Measurements from ENCODE around the gene ZMIZ1.

The ZMIZ1 gene

DNA sequence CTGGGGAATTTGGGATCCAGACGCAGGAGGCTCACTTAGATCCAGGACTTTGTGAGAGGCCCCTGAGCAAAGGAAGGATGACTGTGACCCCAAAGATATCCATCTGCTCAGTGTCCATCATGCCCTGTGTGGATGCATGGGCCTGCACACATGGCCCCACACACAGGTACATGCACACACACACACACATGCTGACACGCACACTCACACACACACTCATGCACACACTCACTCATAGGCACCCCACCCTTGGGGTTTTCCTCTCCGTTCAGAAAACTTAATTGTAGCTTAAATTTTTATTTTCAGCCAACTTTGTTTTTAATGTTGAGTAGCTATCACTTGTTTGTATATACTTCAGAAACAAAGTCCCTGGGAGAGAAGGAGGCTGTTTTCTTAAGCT, 184.9 kb downstream of the ZMIZ1 start:
- TF ChIP-seq, protein P1, sequence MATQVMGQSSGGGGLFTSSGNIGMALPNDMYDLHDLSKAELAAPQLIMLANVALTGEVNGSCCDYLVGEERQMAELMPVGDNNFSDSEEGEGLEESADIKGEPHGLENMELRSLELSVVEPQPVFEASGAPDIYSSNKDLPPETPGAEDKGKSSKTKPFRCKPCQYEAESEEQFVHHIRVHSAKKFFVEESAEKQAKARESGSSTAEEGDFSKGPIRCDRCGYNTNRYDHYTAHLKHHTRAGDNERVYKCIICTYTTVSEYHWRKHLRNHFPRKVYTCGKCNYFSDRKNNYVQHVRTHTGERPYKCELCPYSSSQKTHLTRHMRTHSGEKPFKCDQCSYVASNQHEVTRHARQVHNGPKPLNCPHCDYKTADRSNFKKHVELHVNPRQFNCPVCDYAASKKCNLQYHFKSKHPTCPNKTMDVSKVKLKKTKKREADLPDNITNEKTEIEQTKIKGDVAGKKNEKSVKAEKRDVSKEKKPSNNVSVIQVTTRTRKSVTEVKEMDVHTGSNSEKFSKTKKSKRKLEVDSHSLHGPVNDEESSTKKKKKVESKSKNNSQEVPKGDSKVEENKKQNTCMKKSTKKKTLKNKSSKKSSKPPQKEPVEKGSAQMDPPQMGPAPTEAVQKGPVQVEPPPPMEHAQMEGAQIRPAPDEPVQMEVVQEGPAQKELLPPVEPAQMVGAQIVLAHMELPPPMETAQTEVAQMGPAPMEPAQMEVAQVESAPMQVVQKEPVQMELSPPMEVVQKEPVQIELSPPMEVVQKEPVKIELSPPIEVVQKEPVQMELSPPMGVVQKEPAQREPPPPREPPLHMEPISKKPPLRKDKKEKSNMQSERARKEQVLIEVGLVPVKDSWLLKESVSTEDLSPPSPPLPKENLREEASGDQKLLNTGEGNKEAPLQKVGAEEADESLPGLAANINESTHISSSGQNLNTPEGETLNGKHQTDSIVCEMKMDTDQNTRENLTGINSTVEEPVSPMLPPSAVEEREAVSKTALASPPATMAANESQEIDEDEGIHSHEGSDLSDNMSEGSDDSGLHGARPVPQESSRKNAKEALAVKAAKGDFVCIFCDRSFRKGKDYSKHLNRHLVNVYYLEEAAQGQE (IDR thresholded peaks at IDR 0.05; ENCODE audit: insufficient read depth in 1 of 2, low read depth in 2 of 2, low read length in 2 of 2) = no peak
- TF ChIP-seq TAF1 (IDR thresholded peaks at IDR 0.05; ENCODE audit: borderline replicate concordance, insufficient read depth, low read length) (no peak), SIN3A (IDR thresholded peaks at IDR 0.05; ENCODE audit: borderline replicate concordance, insufficient read depth, low read length) (no peak), FOXP2 (optimal IDR thresholded peaks at IDR 0.05; ENCODE audit: borderline replicate concordance, extremely low read depth, extremely low read length, insufficient read depth) (no peak), POLR2AphosphoS5 (IDR thresholded peaks at IDR 0.05; ENCODE audit: low read depth, low read length) (no peak)

DNA sequence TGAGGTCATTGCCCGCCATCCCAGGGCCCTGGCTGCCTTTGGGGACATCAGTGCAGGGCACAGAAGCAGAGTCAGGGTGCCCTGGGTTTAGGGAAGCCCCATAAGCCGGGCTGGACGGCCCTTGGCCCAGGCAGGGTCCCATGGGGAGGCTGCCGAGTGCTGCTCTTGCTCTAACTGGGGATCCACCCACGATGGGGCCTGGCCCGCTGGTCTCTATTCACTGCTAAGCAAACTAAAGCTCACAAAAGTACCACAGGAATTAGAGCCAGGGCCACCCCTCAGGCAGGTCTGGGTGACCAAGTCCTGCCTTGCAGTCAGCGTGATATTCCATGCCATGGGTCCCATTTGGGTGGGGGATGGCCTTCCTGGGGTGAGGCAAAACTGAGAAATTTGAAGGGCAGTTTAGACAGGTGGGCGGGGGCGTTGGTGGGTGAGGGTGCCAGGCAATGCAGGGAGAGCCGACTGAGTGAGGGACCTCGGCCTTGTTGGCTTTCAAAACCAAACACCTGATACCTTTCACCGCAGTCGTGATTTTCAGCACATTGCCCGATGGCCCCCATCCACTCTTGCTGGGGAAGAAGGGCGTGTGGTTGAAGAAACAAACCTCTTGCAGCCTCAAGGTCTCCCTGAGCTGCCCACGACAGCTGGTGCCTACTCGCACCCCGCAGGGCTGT, 185.7 kb downstream of the ZMIZ1 start:
- TF ChIP-seq TAF1 (IDR thresholded peaks at IDR 0.05; ENCODE audit: borderline replicate concordance, insufficient read depth, low read length) (no peak), SIN3A (IDR thresholded peaks at IDR 0.05; ENCODE audit: borderline replicate concordance, insufficient read depth, low read length) (no peak), POLR2AphosphoS5 (IDR thresholded peaks at IDR 0.05; ENCODE audit: low read depth, low read length) (no peak)
- TF ChIP-seq, protein P1 (IDR thresholded peaks at IDR 0.05; ENCODE audit: insufficient read depth in 1 of 2, low read depth in 2 of 2, low read length in 2 of 2) = no peak

DNA sequence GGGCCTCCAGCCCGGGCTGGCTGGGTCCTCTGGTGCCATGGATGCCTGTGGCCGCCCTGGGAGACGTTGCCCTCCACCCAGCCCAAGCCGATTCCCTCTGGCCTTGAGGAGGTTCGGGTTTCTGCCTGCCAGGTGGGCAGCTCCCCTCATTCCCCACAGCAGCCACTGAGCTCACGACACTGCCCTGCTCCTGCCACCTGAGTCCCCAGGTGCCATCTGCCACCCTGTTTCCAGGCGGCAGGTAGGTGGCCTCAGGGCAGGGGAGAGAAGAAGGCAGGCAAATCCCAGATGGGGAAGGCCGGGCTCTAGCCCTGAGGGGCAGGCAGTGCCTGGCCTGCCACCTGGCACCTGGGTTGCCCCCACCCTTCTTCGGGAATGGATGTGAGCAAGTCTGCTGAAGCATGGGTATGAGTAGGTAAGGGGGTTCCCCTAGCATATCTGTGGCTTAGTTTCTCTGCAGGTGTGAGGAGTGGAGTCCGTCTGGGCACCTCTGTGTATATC, 186.3 kb downstream of the ZMIZ1 start:
- TF ChIP-seq FOXP2 (optimal IDR thresholded peaks at IDR 0.05; ENCODE audit: borderline replicate concordance, extremely low read depth, extremely low read length, insufficient read depth) = no peak
- TF ChIP-seq TAF1 (IDR thresholded peaks at IDR 0.05; ENCODE audit: borderline replicate concordance, insufficient read depth, low read length) = no peak
- TF ChIP-seq SIN3A (IDR thresholded peaks at IDR 0.05; ENCODE audit: borderline replicate concordance, insufficient read depth, low read length) = no peak
- no peak for TF ChIP-seq POLR2AphosphoS5 (IDR thresholded peaks at IDR 0.05; ENCODE audit: low read depth, low read length)

DNA sequence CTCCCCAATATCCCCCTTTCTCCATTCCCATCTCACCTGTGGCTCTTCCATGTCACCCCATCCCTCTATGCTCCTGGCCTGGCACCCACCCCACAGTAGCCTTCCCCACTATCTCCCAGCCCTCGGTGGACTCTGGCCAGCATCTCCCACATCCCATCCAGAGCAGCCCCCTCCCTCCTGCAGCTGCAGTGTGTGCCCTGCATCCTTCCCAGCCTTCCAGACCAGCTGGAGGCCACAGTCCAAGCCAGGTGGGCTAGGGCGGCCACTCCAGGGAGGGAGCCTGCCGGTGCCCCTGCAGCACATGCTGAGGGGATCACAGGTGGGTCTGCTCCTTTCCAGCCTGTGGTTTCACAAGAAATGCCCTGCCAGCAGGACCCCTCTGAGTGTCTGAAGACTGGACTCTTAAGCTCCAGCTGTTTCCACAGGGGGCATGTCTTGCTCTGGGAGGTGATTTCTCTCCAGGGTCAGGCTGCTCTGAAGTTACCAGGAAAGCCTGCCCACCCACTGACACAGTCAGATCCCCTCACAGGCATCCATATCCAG, 187.6 kb downstream of the ZMIZ1 start:
- no peak for TF ChIP-seq POLR2AphosphoS5 (IDR thresholded peaks at IDR 0.05; ENCODE audit: low read depth, low read length)
- TF ChIP-seq TAF1 (IDR thresholded peaks at IDR 0.05; ENCODE audit: borderline replicate concordance, insufficient read depth, low read length) = no peak
- no peak for TF ChIP-seq FOXP2 (optimal IDR thresholded peaks at IDR 0.05; ENCODE audit: borderline replicate concordance, extremely low read depth, extremely low read length, insufficient read depth)
- TF ChIP-seq SIN3A (IDR thresholded peaks at IDR 0.05; ENCODE audit: borderline replicate concordance, insufficient read depth, low read length) = no peak
- TF ChIP-seq, protein P1 (IDR thresholded peaks at IDR 0.05; ENCODE audit: insufficient read depth in 1 of 2, low read depth in 2 of 2, low read length in 2 of 2) = no peak

DNA sequence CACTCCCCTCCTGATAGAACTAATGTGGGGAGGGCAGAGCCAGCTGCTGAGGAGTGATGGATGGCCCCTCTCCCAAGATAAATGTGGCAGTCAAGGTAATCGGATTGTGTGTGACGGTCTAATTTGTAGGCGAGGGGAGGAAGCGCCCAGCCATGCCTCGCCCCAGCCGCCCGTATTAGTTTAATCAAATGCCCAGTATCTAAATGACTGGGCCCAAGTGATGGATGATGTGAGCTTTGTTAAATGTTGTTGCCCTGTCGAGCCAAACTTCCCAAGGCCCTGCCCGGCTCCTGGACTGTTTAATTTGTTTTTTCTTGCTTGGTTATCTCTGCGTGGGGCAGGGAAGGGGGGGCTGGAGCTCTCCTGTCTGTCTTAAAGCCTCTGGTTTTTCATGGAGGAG, 190.1 kb downstream of the ZMIZ1 start:
- TF ChIP-seq TAF1 (IDR thresholded peaks at IDR 0.05; ENCODE audit: borderline replicate concordance, insufficient read depth, low read length) = no peak
- TF ChIP-seq SIN3A (IDR thresholded peaks at IDR 0.05; ENCODE audit: borderline replicate concordance, insufficient read depth, low read length) = no peak
- no peak for TF ChIP-seq POLR2AphosphoS5 (IDR thresholded peaks at IDR 0.05; ENCODE audit: low read depth, low read length)
- TF ChIP-seq, protein P1 (IDR thresholded peaks at IDR 0.05; ENCODE audit: insufficient read depth in 1 of 2, low read depth in 2 of 2, low read length in 2 of 2) = no peak
- no peak for TF ChIP-seq FOXP2 (optimal IDR thresholded peaks at IDR 0.05; ENCODE audit: borderline replicate concordance, extremely low read depth, extremely low read length, insufficient read depth)
